GM19035 (cell line): ENCODE measurements around the gene CHMP5.
A peak's percentile ranks its signal among the peaks of the same experiment; 100 is the strongest.

Experiments
- ATAC-seq: cut with Tn5 transposase; IDR thresholded peaks from one replicate; pipeline ENCODE4 v1.9.1; 2021; ENCODE audit not compliant: unreplicated experiment

The CHMP5 gene

GRCh38 chr9:33273266-33273971, 8.6 kb downstream of the CHMP5 start:
- ATAC-seq: no peak

- ATAC-seq: no peak
These were observed 9.1 kb downstream of the CHMP5 start for GRCh38 chr9:33273972-33274328.

GRCh38 chr9:33277484-33277883, 12.6 kb downstream of the CHMP5 start:
- no peak for ATAC-seq

- no peak for ATAC-seq
These were observed 20.7 kb downstream of the CHMP5 start for GRCh38 chr9:33285502-33285901.

GRCh38 chr9:33287087-33287490, 22.2 kb downstream of the CHMP5 start:
- no peak for ATAC-seq

GRCh38 chr9:33288235-33288634, 23.4 kb downstream of the CHMP5 start:
- ATAC-seq: no peak

GRCh38 chr9:33288828-33289483, 24.1 kb downstream of the CHMP5 start:
- no peak for ATAC-seq

GRCh38 chr9:33289496-33289895, 24.6 kb downstream of the CHMP5 start:
- ATAC-seq: no peak

GRCh38 chr9:33289936-33290246, 25.0 kb downstream of the CHMP5 start:
- ATAC-seq: peak; percentile 33

- peak; percentile 86 for ATAC-seq
These were observed 25.6 kb downstream of the CHMP5 start, which contains the start of gene NFX1 for GRCh38 chr9:33290247-33291030. TSS of gene NFX1 (plus strand) at chr9:33290516. CDS start at chr9:33290573, 57 bp downstream.

GRCh38 chr9:33291031-33291397, 26.2 kb downstream of the CHMP5 start:
- ATAC-seq: no peak

GRCh38 chr9:33291901-33292300, 27.1 kb downstream of the CHMP5 start:
- no peak for ATAC-seq

GRCh38 chr9:33293782-33294181, 28.9 kb downstream of the CHMP5 start:
- ATAC-seq: no peak

GRCh38 chr9:33294670-33295432, 30.0 kb downstream of the CHMP5 start:
- no peak for ATAC-seq

GRCh38 chr9:33295571-33295970, 30.7 kb downstream of the CHMP5 start:
- peak; percentile 43 for ATAC-seq

GRCh38 chr9:33297432-33297831, 32.6 kb downstream of the CHMP5 start:
- ATAC-seq: peak; percentile 91

GRCh38 chr9:33300546-33300945, 35.7 kb downstream of the CHMP5 start:
- no peak for ATAC-seq

- no peak for ATAC-seq
These were observed 39.5 kb downstream of the CHMP5 start for GRCh38 chr9:33304362-33304761.

GRCh38 chr9:33306037-33306436, 41.2 kb downstream of the CHMP5 start:
- no peak for ATAC-seq

GRCh38 chr9:33307067-33307466, 42.2 kb downstream of the CHMP5 start:
- ATAC-seq: no peak

- ATAC-seq: no peak
These were observed 45.1 kb downstream of the CHMP5 start for GRCh38 chr9:33309903-33310302.
